ENCODE measurements around the gene TRIM44. TPM values are rescaled to one million over a fixed set of nuclear protein-coding genes. Genes with fewer than 3 reads are reported as not detected.

TRIM44 gene
- total and polyA plus RNA-seq, 3 donors from 2014 or later: 37.1 to 42.3 (median 41.6) TPM

GRCh38 chr11:35742707-35743454, 80.3 kb downstream of the TRIM44 start:
- Histone ChIP-seq H3K27me3 (no peaks in the 10 kb centered on the region), H3K9me3 (no peaks in the 10 kb centered on the region), H3K36me3 (ENCODE audit: low read depth, missing control alignments) (no peaks in the 10 kb centered on the region), H3K4me1 (no peaks in the 10 kb centered on the region), H3K27ac (no peak overlapping the region), H3K4me3 (no peak overlapping the region)
- 92 to 96% methylated on average over 4 of the region's 4 CpGs for WGBS, 2 donors
- intact Hi-C loops (cut with DNase I; ENCODE audit: low total_unique reads): no loop called here
- no peak for DNase-seq
- TF ChIP-seq POLR2A (IDR thresholded peaks at IDR 0.05) (no peak), CTCF (IDR thresholded peaks at IDR 0.05) (no peak)

DNA sequence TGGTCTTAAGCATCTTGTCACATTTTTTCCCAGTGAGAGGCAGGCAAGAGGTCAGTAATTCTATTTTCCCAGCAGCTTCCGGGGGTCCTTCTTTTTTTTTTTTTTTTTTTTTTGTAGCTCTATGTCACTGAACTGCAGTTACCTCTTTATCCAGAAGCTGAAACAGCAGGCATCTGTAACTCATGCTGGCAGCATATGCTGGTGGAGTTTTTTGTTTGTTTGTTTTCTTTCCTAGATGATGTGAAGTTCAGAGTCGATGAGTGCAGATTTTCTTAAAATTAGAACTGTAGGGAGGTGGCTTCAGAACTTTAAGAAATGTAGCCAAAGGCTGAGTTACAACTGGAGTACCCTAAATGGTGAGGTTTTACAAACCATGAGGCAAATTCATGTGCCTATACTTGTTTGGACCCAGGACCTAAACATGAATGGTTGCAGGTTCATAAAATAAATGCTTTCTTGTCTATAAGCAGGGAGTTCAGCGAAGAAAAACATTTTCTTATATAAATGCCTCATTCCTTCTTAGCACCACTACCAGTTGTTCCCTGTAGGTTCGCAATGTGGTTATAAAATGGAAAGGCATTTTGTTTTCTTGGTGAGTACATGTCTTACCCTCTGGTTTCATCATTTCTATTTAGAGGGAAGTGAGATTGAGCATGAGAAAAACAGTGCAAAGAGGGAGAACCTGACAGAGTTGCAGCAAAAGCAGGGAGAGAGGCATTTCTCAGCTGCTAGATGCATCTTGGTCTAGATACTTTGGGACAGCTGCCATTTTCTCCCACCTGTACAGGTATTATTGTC, 84.0 kb downstream of the TRIM44 start:
- H3K4me1 ChIP-seq: no peaks in the 10 kb centered on the region
- TF ChIP-seq POLR2A (IDR thresholded peaks at IDR 0.05) (no peak), CTCF (IDR thresholded peaks at IDR 0.05) (no peak)
- H3K4me3 ChIP-seq: no peak overlapping the region
- DNase-seq: no peak
- intact Hi-C loops (cut with DNase I; ENCODE audit: low total_unique reads): no loop called here
- H3K27ac ChIP-seq: no peak overlapping the region
- 72% methylated on average over 4 of the region's 4 CpGs for WGBS, 2 donors
- no peaks in the 10 kb centered on the region for H3K9me3 ChIP-seq
- H3K27me3 ChIP-seq: no peaks in the 10 kb centered on the region
- no peaks in the 10 kb centered on the region for H3K36me3 ChIP-seq (ENCODE audit: low read depth, missing control alignments)

- H3K4me3 ChIP-seq: no peak overlapping the region
- H3K27me3 ChIP-seq: no peaks in the 10 kb centered on the region
- intact Hi-C loops (cut with DNase I; ENCODE audit: low total_unique reads): no loop called here
- H3K27ac ChIP-seq: no peak overlapping the region
- no peaks in the 10 kb centered on the region for H3K36me3 ChIP-seq (ENCODE audit: low read depth, missing control alignments)
- no peaks in the 10 kb centered on the region for H3K9me3 ChIP-seq
- no peaks in the 10 kb centered on the region for H3K4me1 ChIP-seq
- 92 to 94% methylated on average over 4 of the region's 4 CpGs for WGBS, 2 donors
- TF ChIP-seq CTCF (IDR thresholded peaks at IDR 0.05) (no peak), POLR2A (IDR thresholded peaks at IDR 0.05) (no peak)
- DNase-seq: no peak
Measured at GRCh38 chr11:35747668-35748067, 85.1 kb downstream of the TRIM44 start.

- no peaks in the 10 kb centered on the region for H3K4me1 ChIP-seq
- TF ChIP-seq CTCF (IDR thresholded peaks at IDR 0.05): no peak
- no peak for TF ChIP-seq POLR2A (IDR thresholded peaks at IDR 0.05)
- no peak for DNase-seq
- no peak overlapping the region for H3K27ac ChIP-seq
- no peaks in the 10 kb centered on the region for H3K27me3 ChIP-seq
- H3K9me3 ChIP-seq: no peaks in the 10 kb centered on the region
- no peak overlapping the region for H3K4me3 ChIP-seq
- WGBS, 2 donors: 93 to 96% methylated on average over 1 of the region's 1 CpG
- intact Hi-C loops (cut with DNase I; ENCODE audit: low total_unique reads): no loop called here
- H3K36me3 ChIP-seq (ENCODE audit: low read depth, missing control alignments): no peaks in the 10 kb centered on the region
Measured at GRCh38 chr11:35748644-35749043, 86.1 kb downstream of the TRIM44 start.

All from testis (tissue), 3 donors.